Measurements from ENCODE around the gene CEP112. TPM values are rescaled to one million over a fixed set of nuclear protein-coding genes. Genes with fewer than 3 reads are reported as not detected.

Gene CEP112
- polyA plus RNA-seq, 1 donor (not counting 4 experiments of a cell fraction or from before 2014, with no cell fraction given) = 2.6 TPM

- H2AFZ ChIP-seq (ENCODE audit: control insufficient read depth, low read length) = no peak overlapping the region
- FAIRE-seq (peak; percentile 56), DNase-seq (ENCODE audit: low read depth, low spot score) (peak; percentile 28)
- no peak overlapping the region for H3K4me2 ChIP-seq (ENCODE audit: control insufficient read depth, extremely low read depth, insufficient read depth, low read depth, low read length)
- no peaks in the 10 kb centered on the region for H4K20me1 ChIP-seq (ENCODE audit: control insufficient read depth, extremely low read depth, insufficient read depth, low read length)
- no peaks in the 10 kb centered on the region for H3K79me2 ChIP-seq (ENCODE audit: control insufficient read depth, insufficient read depth, low read length)
- dilution Hi-C loops (cut with MboI; ENCODE audit: extremely low pct_ligation_motif_present, low sequenced_read_pairs) = no loop called here
- no peaks in the 10 kb centered on the region for H3K9me1 ChIP-seq (ENCODE audit: control insufficient read depth, extremely low read depth, insufficient read depth, low read length)
- H3K4me3 ChIP-seq (ENCODE audit: control insufficient read depth in 2 of 3, extremely low read depth in 1 of 3, insufficient read depth in 2 of 3, low read depth in 1 of 3, low read length in 3 of 3) = no peak overlapping the region
- no peaks in the 10 kb centered on the region for H3K36me3 ChIP-seq (ENCODE audit: control insufficient read depth in 2 of 2, extremely low read depth in 1 of 2, insufficient read depth in 2 of 2, low read length in 2 of 2)
- no peak for TF ChIP-seq EZH2 (IDR thresholded peaks at IDR 0.05; ENCODE audit: low read length)
- peak; percentile 68 to 87 (median 69) for TF ChIP-seq CTCF (optimal IDR thresholded peaks at IDR 0.05 in 1 of 3, IDR thresholded peaks at IDR 0.05 in 1 of 3, conservative IDR thresholded peaks at IDR 0.05 in 1 of 3; ENCODE audit: extremely low read depth in 1 of 3, insufficient read depth in 2 of 3, low read length in 3 of 3)
- no peak overlapping the region for H3K27ac ChIP-seq (ENCODE audit: control insufficient read depth, insufficient read depth, low read length)
- no peaks in the 10 kb centered on the region for H3K9me3 ChIP-seq (ENCODE audit: control insufficient read depth, low read depth, low read length)
- no peak overlapping the region for H3K9ac ChIP-seq (ENCODE audit: control insufficient read depth, extremely low read depth, insufficient read depth, low read length)
- no peaks in the 10 kb centered on the region for H3K27me3 ChIP-seq (ENCODE audit: control insufficient read depth, extremely low read depth, insufficient read depth, low read length)
- no peaks in the 10 kb centered on the region for H3K4me1 ChIP-seq (ENCODE audit: control insufficient read depth, extremely low read depth, insufficient read depth, low read length)
These were observed 8.8 kb upstream of the CEP112 start for GRCh38 chr17:66200685-66201092.

- no peak overlapping the region for H3K4me3 ChIP-seq (ENCODE audit: control insufficient read depth in 2 of 3, extremely low read depth in 1 of 3, insufficient read depth in 2 of 3, low read depth in 1 of 3, low read length in 3 of 3)
- no peak overlapping the region for H3K9ac ChIP-seq (ENCODE audit: control insufficient read depth, extremely low read depth, insufficient read depth, low read length)
- no peak overlapping the region for H3K4me2 ChIP-seq (ENCODE audit: control insufficient read depth, extremely low read depth, insufficient read depth, low read depth, low read length)
- no peaks in the 10 kb centered on the region for H3K9me3 ChIP-seq (ENCODE audit: control insufficient read depth, low read depth, low read length)
- H3K79me2 ChIP-seq (ENCODE audit: control insufficient read depth, insufficient read depth, low read length) = no peaks in the 10 kb centered on the region
- no peak overlapping the region for H3K27ac ChIP-seq (ENCODE audit: control insufficient read depth, insufficient read depth, low read length)
- no peaks in the 10 kb centered on the region for H3K27me3 ChIP-seq (ENCODE audit: control insufficient read depth, extremely low read depth, insufficient read depth, low read length)
- FAIRE-seq (no peak), DNase-seq (ENCODE audit: low read depth, low spot score) (no peak)
- no peaks in the 10 kb centered on the region for H3K9me1 ChIP-seq (ENCODE audit: control insufficient read depth, extremely low read depth, insufficient read depth, low read length)
- no peaks in the 10 kb centered on the region for H4K20me1 ChIP-seq (ENCODE audit: control insufficient read depth, extremely low read depth, insufficient read depth, low read length)
- TF ChIP-seq CTCF (optimal IDR thresholded peaks at IDR 0.05 in 1 of 3, IDR thresholded peaks at IDR 0.05 in 1 of 3, conservative IDR thresholded peaks at IDR 0.05 in 1 of 3; ENCODE audit: extremely low read depth in 1 of 3, insufficient read depth in 2 of 3, low read length in 3 of 3) (no peak), EZH2 (IDR thresholded peaks at IDR 0.05; ENCODE audit: low read length) (no peak)
- H2AFZ ChIP-seq (ENCODE audit: control insufficient read depth, low read length) = no peak overlapping the region
- no peaks in the 10 kb centered on the region for H3K4me1 ChIP-seq (ENCODE audit: control insufficient read depth, extremely low read depth, insufficient read depth, low read length)
- dilution Hi-C loops (cut with MboI; ENCODE audit: extremely low pct_ligation_motif_present, low sequenced_read_pairs) = no loop called here
- H3K36me3 ChIP-seq (ENCODE audit: control insufficient read depth in 2 of 2, extremely low read depth in 1 of 2, insufficient read depth in 2 of 2, low read length in 2 of 2) = no peaks in the 10 kb centered on the region
These were observed 6.3 kb upstream of the CEP112 start for GRCh38 chr17:66198242-66198641.

Measured in keratinocyte (primary cell).